HL-60 (cell line): ENCODE measurements around the gene TAF6L.
A peak's percentile ranks its signal among the peaks of the same experiment; 100 is the strongest.

Experiments used
- DNase-seq, 2 experiments: peaks; one replicate each; pipeline ENCODE4 v3.0.0-alpha.2; 2010 to 2020; ENCODE audit warnings: low read depth in 1 of 2, low spot score in 1 of 2
- H3K27ac ChIP-seq: fragments of 250-450 bp; sonication (Bioruptor Pico); replicated peaks from 2 replicates; pipeline ENCODE4 v1.5.1; 2020; ENCODE audit warnings: mild to moderate bottlenecking, moderate library complexity
- H3K27me3 ChIP-seq: fragments of 250-450 bp; sonication (Bioruptor Pico); 2 replicates; pipeline ENCODE4 v1.5.1; 2021; ENCODE audit warnings: mild to moderate bottlenecking, moderate library complexity; ENCODE audit not compliant: insufficient read depth, poor library complexity, severe bottlenecking
- H3K4me3 ChIP-seq: replicated peaks from 2 replicates; pipeline ENCODE4 v1.5.1; 2011; ENCODE audit warnings: mild to moderate bottlenecking, control low read depth, low read length; ENCODE audit not compliant: insufficient read depth
- CTCF ChIP-seq: IDR thresholded peaks from one replicate; pipeline ENCODE4 v1.5.1; 2011; ENCODE audit warnings: low read length, control low read depth, inconsistent platforms; ENCODE audit not compliant: insufficient read depth
- GABPA ChIP-seq: IDR thresholded peaks from 2 replicates; pipeline ENCODE4 v1.6.1; 2012; ENCODE audit warnings: low read depth
- POLR2AphosphoS5 ChIP-seq: IDR thresholded peaks from 2 replicates; pipeline ENCODE4 v1.6.1; 2012; ENCODE audit warnings: low read depth
- REST ChIP-seq: IDR thresholded peaks from 2 replicates; pipeline ENCODE4 v1.6.1; 2012; ENCODE audit warnings: low read depth; ENCODE audit not compliant: insufficient replicate concordance
- SPI1 ChIP-seq: IDR thresholded peaks from 2 replicates; pipeline ENCODE4 v1.6.1; 2012; ENCODE audit warnings: low read depth, mild to moderate bottlenecking, borderline replicate concordance

The TAF6L gene

GRCh38 chr11:62725646-62726045 lies 45.5 kb upstream of the TAF6L start:
- peak overlapping the region; percentile 89 for H3K27ac ChIP-seq
- TF ChIP-seq SPI1 (no peak), POLR2AphosphoS5 (no peak), REST (no peak), GABPA (no peak), CTCF (no peak)

GRCh38 chr11:62726156-62726914 lies 44.9 kb upstream of the TAF6L start:
- no peaks in the 10 kb centered on the region for H3K27me3 ChIP-seq
- TF ChIP-seq CTCF (no peak), SPI1 (no peak), POLR2AphosphoS5 (no peak), GABPA (no peak)
- DNase-seq = no peak
- H3K4me3 ChIP-seq = peak overlapping the region; percentile 93
- H3K27ac ChIP-seq = peak overlapping the region; percentile 89

More at GRCh38 chr11:62725646-62726045, 45.5 kb upstream of the TAF6L start:
- peak overlapping the region; percentile 93 for H3K4me3 ChIP-seq
- H3K27me3 ChIP-seq = no peaks in the 10 kb centered on the region
- DNase-seq = no peak

- no peaks in the 10 kb centered on the region for H3K27me3 ChIP-seq
- peak overlapping the region; percentile 89 for H3K27ac ChIP-seq
- H3K4me3 ChIP-seq = peak overlapping the region; percentile 93
- TF ChIP-seq CTCF (no peak), POLR2AphosphoS5 (no peak), REST (no peak), SPI1 (no peak), GABPA (no peak)
- no peak for DNase-seq
Measured at GRCh38 chr11:62726915-62727164, 44.4 kb upstream of the TAF6L start.
